Astrocyte (in vitro differentiated cells and primary cell): ENCODE measurements around the gene PRR36. TPM values are rescaled to one million over a fixed set of nuclear protein-coding genes. Genes with fewer than 3 reads are reported as not detected.

Experiments used
- DNase-seq: peaks from one replicate; pipeline ENCODE4 v3.0.0-alpha.2; 2010; ENCODE audit warnings: low read depth
- FAIRE-seq: peaks from 2 replicates; lab custom pipeline; 2011; peaks lifted over from hg19 to GRCh38; lab: Jason Lieb, UNC
- H2AFZ ChIP-seq: 2 replicates; pipeline ENCODE4 v1.6.0; 2012; ENCODE audit warnings: low read depth, low read length, inconsistent platforms
- H3K27ac ChIP-seq: 2 replicates; pipeline ENCODE4 v1.5.1; 2011; ENCODE audit warnings: low read depth, low read length, inconsistent platforms
- H3K27me3 ChIP-seq: 2 replicates; pipeline ENCODE4 v1.6.0; 2011; ENCODE audit warnings: low read length, inconsistent platforms; ENCODE audit not compliant: insufficient read depth
- H3K36me3 ChIP-seq: 2 replicates; pipeline ENCODE4 v1.5.1; 2011; ENCODE audit warnings: low read length, inconsistent platforms; ENCODE audit not compliant: insufficient read depth
- H3K4me1 ChIP-seq: 2 replicates; pipeline ENCODE4 v1.5.1; 2011; ENCODE audit warnings: low read length, inconsistent platforms; ENCODE audit not compliant: insufficient read depth
- H3K4me2 ChIP-seq: 2 replicates; pipeline ENCODE4 v1.6.0; 2012; ENCODE audit warnings: low read length, inconsistent platforms
- H3K4me3 ChIP-seq: 2 replicates; pipeline ENCODE4 v1.5.1; 2011; ENCODE audit warnings: low read depth, mild to moderate bottlenecking, low read length, inconsistent platforms; ENCODE audit not compliant: insufficient read depth
- H3K79me2 ChIP-seq: 2 replicates; pipeline ENCODE4 v1.6.0; 2012; ENCODE audit warnings: mild to moderate bottlenecking, low read length, inconsistent platforms; ENCODE audit not compliant: insufficient read depth
- H3K9ac ChIP-seq: 2 replicates; pipeline ENCODE4 v1.6.0; 2012; ENCODE audit warnings: mild to moderate bottlenecking, low read length, inconsistent platforms
- H3K9me3 ChIP-seq: 2 replicates; pipeline ENCODE4 v1.5.1; 2012; ENCODE audit warnings: low read depth, mild to moderate bottlenecking, low read length, inconsistent platforms; ENCODE audit not compliant: insufficient read depth
- H4K20me1 ChIP-seq: 2 replicates; pipeline ENCODE4 v1.6.0; 2012; ENCODE audit warnings: low read length, inconsistent platforms; ENCODE audit not compliant: insufficient read depth
- H3K27ac Mint-ChIP-seq: one replicate; pipeline ENCODE4 v1.8.0; 2021; ENCODE audit warnings: mild to moderate bottlenecking, mixed read lengths; ENCODE audit not compliant: unreplicated experiment
- H3K27me3 Mint-ChIP-seq: one replicate; pipeline ENCODE4 v1.8.0; 2021; ENCODE audit warnings: low read depth, mixed read lengths; ENCODE audit not compliant: unreplicated experiment
- H3K36me3 Mint-ChIP-seq: one replicate; pipeline ENCODE4 v1.8.0; 2021; ENCODE audit warnings: low read depth, mixed read lengths; ENCODE audit not compliant: unreplicated experiment
- H3K4me1 Mint-ChIP-seq: one replicate; pipeline ENCODE4 v1.8.0; 2021; ENCODE audit warnings: low read depth, mixed read lengths; ENCODE audit not compliant: unreplicated experiment
- H3K4me3 Mint-ChIP-seq: one replicate; pipeline ENCODE4 v1.8.0; 2021; ENCODE audit warnings: mild to moderate bottlenecking, moderate library complexity, mixed read lengths; ENCODE audit not compliant: unreplicated experiment
- H3K9me3 Mint-ChIP-seq: one replicate; pipeline ENCODE4 v1.8.0; 2021; ENCODE audit warnings: mild to moderate bottlenecking, mixed read lengths; ENCODE audit not compliant: unreplicated experiment
- EZH2 ChIP-seq: IDR thresholded peaks from 2 replicates; pipeline ENCODE4 v1.6.1; 2012; ENCODE audit warnings: mild to moderate bottlenecking, low read length, inconsistent platforms; ENCODE audit not compliant: insufficient read depth
- total RNA-seq: library from RNA; stranded (reverse); gene quantifications from 2 replicates; pipeline ENCODE4 v1.2.1, GENCODE V29; 2021
- TF ChIP-seq, protein P1 (sequence below): IDR thresholded peaks from 2 replicates; pipeline ENCODE4 v1.5.1; 2011; ENCODE audit warnings: low read depth, mild to moderate bottlenecking, inconsistent platforms, low read length, moderate library complexity; ENCODE audit not compliant: insufficient read depth

Gene PRR36
- total RNA-seq, 1 donor from 2014 or later, result 1.3 TPM

GRCh38 chr19:7863971-7864689 lies 10.1 kb downstream of the PRR36 start:
- H3K9ac ChIP-seq, result no peak overlapping the region
- no peaks in the 10 kb centered on the region for H3K9me3 Mint-ChIP-seq
- no peak overlapping the region for H3K27ac Mint-ChIP-seq
- H4K20me1 ChIP-seq, result peaks cover 18% of the 10 kb centered on the region
- H3K27ac ChIP-seq, result no peak overlapping the region
- no peaks in the 10 kb centered on the region for H3K4me1 Mint-ChIP-seq
- no peak for DNase-seq
- no peak overlapping the region for H3K4me3 Mint-ChIP-seq
- peaks cover 4% of the 10 kb centered on the region for H3K4me1 ChIP-seq
- no peaks in the 10 kb centered on the region for H3K36me3 ChIP-seq
- TF ChIP-seq EZH2, result no peak
- TF ChIP-seq, protein P1, sequence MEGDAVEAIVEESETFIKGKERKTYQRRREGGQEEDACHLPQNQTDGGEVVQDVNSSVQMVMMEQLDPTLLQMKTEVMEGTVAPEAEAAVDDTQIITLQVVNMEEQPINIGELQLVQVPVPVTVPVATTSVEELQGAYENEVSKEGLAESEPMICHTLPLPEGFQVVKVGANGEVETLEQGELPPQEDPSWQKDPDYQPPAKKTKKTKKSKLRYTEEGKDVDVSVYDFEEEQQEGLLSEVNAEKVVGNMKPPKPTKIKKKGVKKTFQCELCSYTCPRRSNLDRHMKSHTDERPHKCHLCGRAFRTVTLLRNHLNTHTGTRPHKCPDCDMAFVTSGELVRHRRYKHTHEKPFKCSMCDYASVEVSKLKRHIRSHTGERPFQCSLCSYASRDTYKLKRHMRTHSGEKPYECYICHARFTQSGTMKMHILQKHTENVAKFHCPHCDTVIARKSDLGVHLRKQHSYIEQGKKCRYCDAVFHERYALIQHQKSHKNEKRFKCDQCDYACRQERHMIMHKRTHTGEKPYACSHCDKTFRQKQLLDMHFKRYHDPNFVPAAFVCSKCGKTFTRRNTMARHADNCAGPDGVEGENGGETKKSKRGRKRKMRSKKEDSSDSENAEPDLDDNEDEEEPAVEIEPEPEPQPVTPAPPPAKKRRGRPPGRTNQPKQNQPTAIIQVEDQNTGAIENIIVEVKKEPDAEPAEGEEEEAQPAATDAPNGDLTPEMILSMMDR, result no peak
- no peak overlapping the region for H2AFZ ChIP-seq
- H3K4me2 ChIP-seq, result no peak overlapping the region
- no peaks in the 10 kb centered on the region for H3K79me2 ChIP-seq
- peaks cover 11% of the 10 kb centered on the region for H3K27me3 ChIP-seq
- H3K36me3 Mint-ChIP-seq, result peaks cover 2% of the 10 kb centered on the region
- no peak for FAIRE-seq
- H3K4me3 ChIP-seq, result no peak overlapping the region
- H3K27me3 Mint-ChIP-seq, result peaks cover 24% of the 10 kb centered on the region
- H3K9me3 ChIP-seq, result no peaks in the 10 kb centered on the region

DNA sequence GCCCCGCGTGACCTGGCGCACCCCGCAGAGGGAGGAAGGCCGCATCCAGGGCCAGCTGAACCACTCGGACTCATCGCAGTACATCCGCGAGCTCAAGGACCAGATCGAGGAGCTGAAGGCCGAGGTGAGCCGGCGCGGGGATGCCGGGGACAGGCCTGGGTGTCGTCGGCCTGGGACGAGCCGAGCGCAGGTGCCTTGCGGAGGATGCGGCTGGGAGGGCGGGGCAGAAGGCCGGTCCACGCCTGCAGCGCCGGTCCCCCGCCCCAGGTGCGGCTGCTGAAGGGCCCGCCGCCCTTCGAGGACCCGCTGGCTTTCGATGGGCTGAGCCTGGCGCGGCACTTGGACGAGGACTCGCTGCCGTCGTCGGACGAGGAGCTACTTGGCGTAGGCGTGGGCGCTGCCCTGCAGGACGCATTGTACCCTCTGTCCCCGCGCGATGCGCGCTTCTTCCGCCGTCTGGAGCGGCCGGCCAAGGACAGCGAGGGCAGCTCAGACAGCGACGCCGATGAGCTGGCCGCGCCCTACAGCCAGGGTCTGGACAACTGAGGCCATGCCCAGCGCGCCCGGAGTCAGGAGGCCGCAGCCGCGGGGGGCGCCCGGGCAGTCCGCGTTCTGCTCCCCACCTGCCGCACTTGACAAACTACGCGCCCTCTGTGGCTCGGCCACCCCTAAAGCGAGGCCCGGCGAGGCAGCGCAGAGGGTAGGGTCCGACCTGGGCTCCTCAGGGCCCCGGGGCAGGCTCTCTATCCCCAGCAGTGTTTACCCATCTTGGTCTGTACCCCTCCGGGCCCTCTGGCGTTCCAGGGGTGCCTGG lies 10.8 kb downstream of the PRR36 start:
- peaks cover 25% of the 10 kb centered on the region for H3K27me3 Mint-ChIP-seq
- H2AFZ ChIP-seq, result no peak overlapping the region
- H3K36me3 ChIP-seq, result no peaks in the 10 kb centered on the region
- H3K79me2 ChIP-seq, result no peaks in the 10 kb centered on the region
- DNase-seq (no peak), FAIRE-seq (no peak)
- H3K4me3 Mint-ChIP-seq, result no peak overlapping the region
- H3K4me1 ChIP-seq, result no peaks in the 10 kb centered on the region
- no peak overlapping the region for H3K4me3 ChIP-seq
- H3K36me3 Mint-ChIP-seq, result peaks cover 2% of the 10 kb centered on the region
- no peak for TF ChIP-seq EZH2
- TF ChIP-seq, protein P1, result no peak
- no peak overlapping the region for H3K27ac ChIP-seq
- peaks cover 18% of the 10 kb centered on the region for H4K20me1 ChIP-seq
- no peak overlapping the region for H3K27ac Mint-ChIP-seq
- H3K9ac ChIP-seq, result no peak overlapping the region
- H3K9me3 Mint-ChIP-seq, result no peaks in the 10 kb centered on the region
- peaks cover 11% of the 10 kb centered on the region for H3K27me3 ChIP-seq
- H3K9me3 ChIP-seq, result no peaks in the 10 kb centered on the region
- H3K4me1 Mint-ChIP-seq, result peaks cover under 1% of the 10 kb centered on the region
- no peak overlapping the region for H3K4me2 ChIP-seq
